Measurements from ENCODE around the gene ISLR. TPM values are rescaled to one million over a fixed set of nuclear protein-coding genes. Genes with fewer than 3 reads are reported as not detected.

ISLR gene
- total and polyA plus RNA-seq, 4 donors, result 2.4 to 4.2 (median 3.5) TPM

- no peak for DNase-seq (ENCODE audit: low spot score)
- no peak for TF ChIP-seq RAD21 (IDR thresholded peaks at IDR 0.05)
- no peak for TF ChIP-seq SP1 (IDR thresholded peaks at IDR 0.05)
- TF ChIP-seq NR2F2 (IDR thresholded peaks at IDR 0.05), result no peak
- no peak for TF ChIP-seq FOXA2 (IDR thresholded peaks at IDR 0.05)
- no peak for TF ChIP-seq CTCF (IDR thresholded peaks at IDR 0.05; ENCODE audit: low read depth, low read length, missing input control)
- TF ChIP-seq YY1 (IDR thresholded peaks at IDR 0.05), result no peak
- no peak for TF ChIP-seq FOXA1 (IDR thresholded peaks at IDR 0.05)
- no peak for TF ChIP-seq HNF4G (IDR thresholded peaks at IDR 0.05)
- TF ChIP-seq RXRA (IDR thresholded peaks at IDR 0.05), result no peak
- TF ChIP-seq REST (IDR thresholded peaks at IDR 0.05), result no peak
- no peak for TF ChIP-seq TAF1 (conservative IDR thresholded peaks at IDR 0.05)
- Histone ChIP-seq H3K27ac (ENCODE audit: low read depth in 1 of 2, low read length in 2 of 2) (no peak overlapping the region), H3K36me3 (ENCODE audit: control insufficient read depth in 4 of 4, insufficient read depth in 3 of 4, low read depth in 1 of 4, low read length in 3 of 4) (no peaks in the 10 kb centered on the region), H3K9ac (ENCODE audit: low read depth in 1 of 2, low read length in 2 of 2) (no peak overlapping the region), H3K27me3 (ENCODE audit: control insufficient read depth in 4 of 4, insufficient read depth in 4 of 4, low read length in 3 of 4) (peaks cover 0 to 3% (median 0%) of the 10 kb centered on the region in 4 donors), H3K4me3 (ENCODE audit: low read depth in 1 of 3, low read length in 3 of 3) (no peak overlapping the region), H3K9me3 (ENCODE audit: control insufficient read depth in 4 of 4, low read length in 3 of 4) (no peaks in the 10 kb centered on the region), H3K4me1 (ENCODE audit: control insufficient read depth in 4 of 4, insufficient read depth in 4 of 4, low read length in 3 of 4) (no peaks in the 10 kb centered on the region)
- 92% methylated on average over 1 of the region's 1 CpG for WGBS
Observed at GRCh38 chr15:74211656-74212055, 38.1 kb downstream of the ISLR start.

GRCh38 chr15:74212494-74212893, 39.0 kb downstream of the ISLR start:
- Histone ChIP-seq H3K9me3 (ENCODE audit: control insufficient read depth in 4 of 4, low read length in 3 of 4) (no peaks in the 10 kb centered on the region), H3K9ac (ENCODE audit: low read depth in 1 of 2, low read length in 2 of 2) (no peak overlapping the region), H3K27ac (ENCODE audit: low read depth in 1 of 2, low read length in 2 of 2) (no peak overlapping the region), H3K36me3 (ENCODE audit: control insufficient read depth in 4 of 4, insufficient read depth in 3 of 4, low read depth in 1 of 4, low read length in 3 of 4) (no peaks in the 10 kb centered on the region), H3K4me1 (ENCODE audit: control insufficient read depth in 4 of 4, insufficient read depth in 4 of 4, low read length in 3 of 4) (no peaks in the 10 kb centered on the region), H3K4me3 (ENCODE audit: low read depth in 1 of 3, low read length in 3 of 3) (no peak overlapping the region), H3K27me3 (ENCODE audit: control insufficient read depth in 4 of 4, insufficient read depth in 4 of 4, low read length in 3 of 4) (peaks cover 0 to 3% (median 0%) of the 10 kb centered on the region in 4 donors)
- no peak for DNase-seq (ENCODE audit: low spot score)
- TF ChIP-seq ATF3 (IDR thresholded peaks at IDR 0.05) (no peak), SP1 (IDR thresholded peaks at IDR 0.05) (no peak), JUND (IDR thresholded peaks at IDR 0.05) (no peak), HNF4A (conservative IDR thresholded peaks at IDR 0.05) (no peak), FOXA2 (IDR thresholded peaks at IDR 0.05) (no peak), TAF1 (conservative IDR thresholded peaks at IDR 0.05) (no peak), CTCF (IDR thresholded peaks at IDR 0.05; ENCODE audit: low read depth, low read length, missing input control) (no peak), ZBTB33 (IDR thresholded peaks at IDR 0.05) (no peak), FOXA1 (IDR thresholded peaks at IDR 0.05) (no peak), RAD21 (IDR thresholded peaks at IDR 0.05) (no peak), MAX (IDR thresholded peaks at IDR 0.05) (no peak), EGR1 (IDR thresholded peaks at IDR 0.05; ENCODE audit: low read depth in 2 of 2) (no peak), REST (IDR thresholded peaks at IDR 0.05) (no peak)
- 89% methylated on average over 9 of the region's 9 CpGs for WGBS
